ENCODE data around the gene PARD6B.

The PARD6B gene

DNA sequence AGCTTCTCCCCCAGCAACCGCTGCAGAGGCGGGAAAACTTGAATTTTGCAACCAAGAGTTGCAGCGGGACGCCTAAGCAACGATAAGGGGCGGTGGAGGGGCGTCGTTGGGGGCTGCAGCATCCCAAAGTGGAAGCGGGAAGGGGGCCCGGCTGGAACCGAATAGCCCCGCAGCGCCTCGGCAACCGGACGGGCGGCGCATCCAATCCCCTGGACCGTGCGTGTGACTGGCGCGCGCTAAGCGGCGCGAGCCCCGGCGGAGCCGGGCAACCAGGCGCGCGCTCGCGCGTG lies 670 bp upstream of the PARD6B start:
- peaks cover 4% of the 10 kb centered on the region for H3K27me3 Mint-ChIP-seq (ENCODE audit: low read depth, poor library complexity)
- peak overlapping the region; percentile 93 for H3K27ac Mint-ChIP-seq
- TF ChIP-seq, protein P1, sequence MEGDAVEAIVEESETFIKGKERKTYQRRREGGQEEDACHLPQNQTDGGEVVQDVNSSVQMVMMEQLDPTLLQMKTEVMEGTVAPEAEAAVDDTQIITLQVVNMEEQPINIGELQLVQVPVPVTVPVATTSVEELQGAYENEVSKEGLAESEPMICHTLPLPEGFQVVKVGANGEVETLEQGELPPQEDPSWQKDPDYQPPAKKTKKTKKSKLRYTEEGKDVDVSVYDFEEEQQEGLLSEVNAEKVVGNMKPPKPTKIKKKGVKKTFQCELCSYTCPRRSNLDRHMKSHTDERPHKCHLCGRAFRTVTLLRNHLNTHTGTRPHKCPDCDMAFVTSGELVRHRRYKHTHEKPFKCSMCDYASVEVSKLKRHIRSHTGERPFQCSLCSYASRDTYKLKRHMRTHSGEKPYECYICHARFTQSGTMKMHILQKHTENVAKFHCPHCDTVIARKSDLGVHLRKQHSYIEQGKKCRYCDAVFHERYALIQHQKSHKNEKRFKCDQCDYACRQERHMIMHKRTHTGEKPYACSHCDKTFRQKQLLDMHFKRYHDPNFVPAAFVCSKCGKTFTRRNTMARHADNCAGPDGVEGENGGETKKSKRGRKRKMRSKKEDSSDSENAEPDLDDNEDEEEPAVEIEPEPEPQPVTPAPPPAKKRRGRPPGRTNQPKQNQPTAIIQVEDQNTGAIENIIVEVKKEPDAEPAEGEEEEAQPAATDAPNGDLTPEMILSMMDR (IDR thresholded peaks at IDR 0.05) = no peak
- peaks cover 14% of the 10 kb centered on the region for H3K36me3 Mint-ChIP-seq (ENCODE audit: low read depth)
- peaks cover 76% of the 10 kb centered on the region for H3K4me1 Mint-ChIP-seq
- DNase-seq = no peak
- H3K9me3 Mint-ChIP-seq = no peaks in the 10 kb centered on the region
- peak overlapping the region; percentile 90 for H3K4me3 Mint-ChIP-seq

DNA sequence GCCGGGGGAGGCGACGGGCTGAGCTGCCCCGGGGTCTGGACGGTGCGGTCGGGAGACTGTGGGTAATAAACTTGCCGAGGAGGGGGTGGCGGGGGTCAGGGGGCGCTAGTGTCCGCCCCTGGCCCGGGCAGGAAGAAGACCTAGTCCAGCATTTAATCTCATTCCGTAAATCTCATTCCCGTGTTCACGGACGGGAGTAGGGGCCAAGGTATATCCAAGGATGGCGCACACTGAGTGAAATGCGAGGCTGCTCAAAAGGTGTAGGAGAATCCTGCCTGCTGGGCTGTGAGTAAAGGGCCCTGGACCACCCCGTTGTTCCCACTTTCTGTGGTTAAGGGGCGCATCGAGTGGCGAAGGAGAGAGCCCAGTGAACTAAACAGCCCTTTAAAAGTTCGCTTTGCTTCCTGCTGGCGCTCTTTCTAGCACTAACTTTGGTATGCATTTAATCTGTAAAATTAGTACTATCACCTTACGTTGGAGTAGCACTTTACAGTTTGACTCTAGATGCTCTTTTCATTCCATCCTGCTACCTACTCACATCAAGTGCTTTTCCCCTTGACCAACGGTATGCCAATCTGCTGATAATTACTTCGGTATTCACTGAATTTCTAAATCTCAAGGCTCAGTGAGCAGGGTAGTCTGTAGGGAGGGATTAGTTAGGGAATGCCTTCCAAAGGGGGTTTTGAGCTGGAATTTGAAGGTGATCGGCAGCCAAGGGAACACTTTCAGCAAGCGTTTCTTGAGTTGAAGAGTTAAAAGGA lies 730 bp downstream of the PARD6B start:
- Mint-ChIP-seq H3K27me3 (ENCODE audit: low read depth, poor library complexity) (peaks cover 4% of the 10 kb centered on the region), H3K36me3 (ENCODE audit: low read depth) (peaks cover 19% of the 10 kb centered on the region), H3K9me3 (no peaks in the 10 kb centered on the region), H3K4me3 (peak overlapping the region; percentile 90), H3K27ac (peak overlapping the region; percentile 58), H3K4me1 (peaks cover 78% of the 10 kb centered on the region)
- TF ChIP-seq, protein P1 (IDR thresholded peaks at IDR 0.05) = no peak
- no peak for DNase-seq

- Mint-ChIP-seq H3K27ac (peak overlapping the region; percentile 59), H3K4me3 (peak overlapping the region; percentile 90), H3K9me3 (no peaks in the 10 kb centered on the region), H3K27me3 (ENCODE audit: low read depth, poor library complexity) (peaks cover 4% of the 10 kb centered on the region), H3K36me3 (ENCODE audit: low read depth) (peaks cover 26% of the 10 kb centered on the region), H3K4me1 (peaks cover 75% of the 10 kb centered on the region)
- no peak for DNase-seq
- TF ChIP-seq, protein P1 (IDR thresholded peaks at IDR 0.05) = no peak
These were observed 2.4 kb downstream of the PARD6B start for GRCh38 chr20:50733644-50734349.

GRCh38 chr20:50734730-50735679 lies 3.6 kb downstream of the PARD6B start:
- no peaks in the 10 kb centered on the region for H3K9me3 Mint-ChIP-seq
- H3K36me3 Mint-ChIP-seq (ENCODE audit: low read depth) = peaks cover 33% of the 10 kb centered on the region
- peaks cover under 1% of the 10 kb centered on the region for H3K27me3 Mint-ChIP-seq (ENCODE audit: low read depth, poor library complexity)
- TF ChIP-seq, protein P1 (IDR thresholded peaks at IDR 0.05) = no peak
- no peak for DNase-seq
- H3K4me3 Mint-ChIP-seq = no peak overlapping the region
- H3K27ac Mint-ChIP-seq = no peak overlapping the region
- H3K4me1 Mint-ChIP-seq = peaks cover 75% of the 10 kb centered on the region

DNA sequence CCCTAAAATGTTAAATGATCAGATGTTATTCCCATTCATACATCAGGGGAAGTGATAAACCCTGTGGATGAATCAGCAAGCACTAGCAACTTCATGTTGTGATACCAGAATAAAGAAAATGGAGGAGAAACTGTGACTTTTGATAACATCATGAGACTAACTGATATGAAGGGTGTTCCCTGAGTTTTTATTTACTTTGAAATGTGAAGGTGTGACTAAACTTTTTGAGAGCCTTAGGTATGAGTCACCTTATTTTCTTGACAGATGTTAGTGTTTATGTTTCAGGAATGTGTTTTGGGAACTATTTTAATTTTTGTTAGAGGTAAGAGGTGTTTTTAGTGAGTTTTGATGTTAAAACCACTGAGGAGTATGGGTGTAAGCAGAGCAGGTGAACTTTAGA lies 4.4 kb downstream of the PARD6B start:
- Mint-ChIP-seq H3K27ac (peak overlapping the region; percentile 75), H3K9me3 (no peaks in the 10 kb centered on the region), H3K36me3 (ENCODE audit: low read depth) (peaks cover 36% of the 10 kb centered on the region), H3K4me1 (peaks cover 76% of the 10 kb centered on the region), H3K27me3 (ENCODE audit: low read depth, poor library complexity) (no peaks in the 10 kb centered on the region), H3K4me3 (no peak overlapping the region)
- TF ChIP-seq, protein P1 (IDR thresholded peaks at IDR 0.05) = no peak
- DNase-seq = no peak
